GM10266 (cell line): ENCODE measurements around the gene CDYL2.

ENCODE experiments used
- DNase-seq: peaks from one replicate; pipeline ENCODE4 v3.0.0; 2012; ENCODE audit errors: extremely low spot score
- TF ChIP-seq, protein P1 (sequence below): IDR thresholded peaks from 2 replicates; pipeline ENCODE4 v1.5.1; 2012; ENCODE audit warnings: mild to moderate bottlenecking, low read depth; ENCODE audit not compliant: control insufficient read depth, insufficient read depth; ENCODE audit errors: missing control alignments

CDYL2 gene

DNA sequence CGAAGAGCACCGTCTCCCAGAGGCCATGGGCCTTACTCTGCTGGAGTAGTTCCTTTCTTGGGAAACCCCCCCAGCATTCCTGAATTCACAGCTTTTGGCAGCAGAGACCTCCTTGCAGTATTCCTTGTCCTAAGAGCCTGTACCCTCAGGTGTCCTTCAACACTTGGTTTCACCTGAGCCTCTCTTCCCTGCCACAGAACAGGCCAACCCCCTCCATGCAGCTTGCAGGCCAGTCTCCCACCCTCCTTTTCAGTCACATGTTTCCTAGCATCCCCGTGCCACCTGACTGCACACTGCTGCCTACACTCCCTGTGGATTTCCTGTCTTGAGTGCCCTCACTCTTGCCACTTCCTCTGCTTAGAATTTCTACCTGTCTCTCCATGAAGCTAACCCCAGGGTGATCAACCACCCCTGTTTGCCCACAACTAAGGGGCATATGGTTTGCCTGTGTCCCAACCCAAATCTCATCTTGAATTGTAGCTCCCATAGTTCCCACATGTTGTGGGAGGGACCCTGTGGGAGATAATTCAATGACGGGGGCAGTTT, 198.1 kb downstream of the CDYL2 start:
- TF ChIP-seq, protein P1, sequence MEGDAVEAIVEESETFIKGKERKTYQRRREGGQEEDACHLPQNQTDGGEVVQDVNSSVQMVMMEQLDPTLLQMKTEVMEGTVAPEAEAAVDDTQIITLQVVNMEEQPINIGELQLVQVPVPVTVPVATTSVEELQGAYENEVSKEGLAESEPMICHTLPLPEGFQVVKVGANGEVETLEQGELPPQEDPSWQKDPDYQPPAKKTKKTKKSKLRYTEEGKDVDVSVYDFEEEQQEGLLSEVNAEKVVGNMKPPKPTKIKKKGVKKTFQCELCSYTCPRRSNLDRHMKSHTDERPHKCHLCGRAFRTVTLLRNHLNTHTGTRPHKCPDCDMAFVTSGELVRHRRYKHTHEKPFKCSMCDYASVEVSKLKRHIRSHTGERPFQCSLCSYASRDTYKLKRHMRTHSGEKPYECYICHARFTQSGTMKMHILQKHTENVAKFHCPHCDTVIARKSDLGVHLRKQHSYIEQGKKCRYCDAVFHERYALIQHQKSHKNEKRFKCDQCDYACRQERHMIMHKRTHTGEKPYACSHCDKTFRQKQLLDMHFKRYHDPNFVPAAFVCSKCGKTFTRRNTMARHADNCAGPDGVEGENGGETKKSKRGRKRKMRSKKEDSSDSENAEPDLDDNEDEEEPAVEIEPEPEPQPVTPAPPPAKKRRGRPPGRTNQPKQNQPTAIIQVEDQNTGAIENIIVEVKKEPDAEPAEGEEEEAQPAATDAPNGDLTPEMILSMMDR, result no peak
- DNase-seq, result no peak

DNA sequence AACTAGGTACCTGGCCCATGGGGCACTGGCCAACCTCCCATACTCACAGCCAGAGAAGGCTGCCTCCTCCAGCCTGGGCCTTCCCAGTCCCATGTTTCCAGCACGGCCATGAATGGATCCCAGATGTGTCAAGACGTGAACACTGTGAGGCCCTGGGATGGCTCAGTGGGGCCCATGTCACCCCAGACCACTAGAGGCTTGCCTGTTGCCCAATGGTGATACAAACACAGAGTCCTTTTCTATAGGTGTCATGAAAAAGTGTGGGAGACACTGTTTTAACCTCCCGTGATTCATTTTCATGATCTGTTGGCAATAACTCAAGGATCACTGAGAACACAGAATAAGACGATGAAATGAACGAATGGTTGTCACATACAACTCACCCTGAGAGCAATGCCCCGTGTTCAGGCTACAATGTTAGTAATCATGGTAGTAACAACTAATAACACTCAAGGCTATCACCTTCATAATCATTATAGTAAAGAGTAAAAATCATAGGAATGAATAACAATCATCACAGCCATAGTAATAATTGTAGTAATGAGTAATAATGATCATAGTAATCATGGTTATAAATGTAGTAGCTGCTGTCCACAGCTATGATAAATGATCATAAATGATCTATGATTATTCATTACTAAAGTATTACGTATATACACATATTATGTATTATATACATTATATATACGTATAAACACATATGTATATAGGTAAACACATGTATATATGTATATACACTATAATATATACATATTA, 199.6 kb downstream of the CDYL2 start:
- TF ChIP-seq, protein P1, result no peak
- DNase-seq, result no peak

DNA sequence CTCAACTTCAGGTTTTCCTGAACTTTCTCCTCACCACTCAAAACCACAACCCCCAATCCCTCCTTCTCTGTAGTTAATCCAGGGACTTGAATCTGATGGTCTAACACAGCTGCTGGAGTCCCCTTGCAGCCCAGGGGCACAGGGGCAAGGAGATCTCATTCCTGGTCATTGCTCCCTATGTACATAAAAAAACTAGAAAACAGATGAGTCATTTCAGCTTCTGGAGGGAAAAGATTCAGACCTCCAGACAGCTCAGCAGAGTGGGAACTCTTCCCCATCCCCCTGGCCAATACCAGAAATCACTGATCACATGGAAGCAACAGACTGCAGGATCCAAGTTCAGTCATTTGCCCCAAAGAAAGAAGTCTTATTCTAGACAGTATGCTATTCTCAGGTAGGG, 201.5 kb downstream of the CDYL2 start:
- DNase-seq, result no peak
- TF ChIP-seq, protein P1, result no peak

DNA sequence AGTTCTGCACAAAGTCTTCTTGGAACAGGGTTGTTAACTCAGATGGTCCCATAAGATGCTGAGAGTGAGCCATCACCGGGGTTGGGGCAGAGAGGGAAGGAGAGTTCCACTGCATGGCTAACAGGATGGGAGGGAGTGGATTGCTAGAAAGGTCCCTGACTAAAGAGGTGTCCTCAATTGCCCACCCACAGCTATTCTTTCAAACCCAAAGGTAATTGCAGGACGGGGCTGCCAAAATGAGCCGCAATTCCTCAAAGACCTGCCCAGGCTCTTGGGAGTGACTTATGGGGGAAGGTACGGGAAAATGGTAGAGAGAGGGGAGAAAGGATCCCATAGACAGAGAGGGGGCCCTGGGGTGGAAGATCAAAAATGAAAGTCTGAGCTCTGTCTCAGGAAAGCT, 203.2 kb downstream of the CDYL2 start:
- no peak for DNase-seq
- TF ChIP-seq, protein P1, result no peak

DNA sequence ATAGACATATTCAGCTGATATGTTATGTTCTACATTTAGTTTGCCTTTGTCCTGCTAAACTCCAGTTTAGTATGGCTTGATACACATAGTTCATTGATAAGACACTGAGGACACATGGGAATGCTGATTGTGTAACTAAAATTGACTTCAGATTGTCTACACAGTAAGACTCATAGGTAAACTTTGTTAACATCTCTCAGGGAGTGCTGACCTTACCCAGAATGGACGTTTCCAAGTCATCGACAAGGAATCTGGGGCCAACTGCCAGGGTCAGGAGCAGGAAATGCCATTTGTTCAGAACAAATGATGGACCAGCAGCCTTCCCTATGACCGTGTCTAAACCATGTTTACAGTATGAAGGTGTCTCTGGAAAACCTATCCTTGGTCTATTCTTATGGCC, 204.9 kb downstream of the CDYL2 start:
- TF ChIP-seq, protein P1, result no peak
- DNase-seq, result no peak

DNA sequence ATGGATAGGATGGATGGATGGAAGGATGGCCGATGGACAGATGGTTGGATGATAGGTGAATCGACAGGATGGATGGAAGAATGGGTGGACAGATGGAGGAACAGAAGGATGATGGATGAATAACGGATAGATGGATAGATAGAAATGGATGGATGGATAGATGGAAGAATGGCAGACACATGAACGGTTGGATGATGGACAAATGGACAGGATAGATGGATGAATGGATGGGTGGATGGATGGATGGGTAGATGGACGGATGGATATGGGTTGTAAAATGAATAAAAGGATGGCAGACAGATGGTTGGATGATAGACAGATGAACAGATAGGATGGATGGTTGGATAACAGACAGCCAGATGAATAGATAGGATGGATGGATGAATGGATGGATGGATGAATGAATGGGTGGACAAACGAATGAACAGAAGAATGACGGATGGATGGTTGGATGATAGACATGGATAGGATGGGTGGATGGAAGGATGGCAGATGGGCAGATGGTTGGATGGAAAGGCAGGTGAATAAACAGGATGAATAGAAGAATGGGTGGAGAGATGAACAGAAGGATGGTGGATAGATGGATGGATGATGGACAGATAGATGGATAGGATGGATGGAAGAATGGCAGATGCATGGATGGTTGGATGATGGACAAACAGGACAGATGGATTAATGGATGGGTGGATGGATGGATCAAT, 207.7 kb downstream of the CDYL2 start:
- TF ChIP-seq, protein P1, result no peak
- no peak for DNase-seq

DNA sequence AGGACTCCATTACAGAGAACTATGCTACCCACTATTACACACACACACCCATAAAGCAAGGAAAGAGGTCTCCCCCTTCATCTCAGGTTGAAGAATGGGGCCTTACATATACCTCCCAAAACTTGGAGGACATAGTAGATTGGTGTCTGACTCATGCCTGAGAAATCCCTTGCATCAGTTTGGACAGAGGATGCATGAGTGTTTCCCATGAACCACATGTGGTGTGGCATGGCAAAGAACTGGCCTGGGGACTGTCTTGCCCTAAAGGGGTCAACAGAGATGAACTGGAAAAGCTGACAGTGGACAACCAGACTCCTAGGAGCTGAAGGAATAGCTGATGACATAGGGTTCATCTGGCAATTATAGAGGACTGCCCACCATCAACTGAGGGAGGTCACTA, 209.6 kb downstream of the CDYL2 start:
- DNase-seq, result no peak
- TF ChIP-seq, protein P1, result no peak
